KBM-7 (cell line): ENCODE measurements around the gene IL2RA.
A peak's percentile ranks its signal among the peaks of the same experiment; 100 is the strongest.

Source experiments
- DNase-seq: peaks from one replicate; pipeline ENCODE4 v3.0.0-alpha.2; 2015
- in situ Hi-C: fragments of 300-500 bp; cut with MboI; formaldehyde crosslinking; loops from 2 replicates; pipeline ENCODE4 v1.14.3; 2020; ENCODE audit warnings: low sequenced_read_pairs, low pct_unique_long_range_greater_than_20kb, mixed read lengths

IL2RA gene

DNA sequence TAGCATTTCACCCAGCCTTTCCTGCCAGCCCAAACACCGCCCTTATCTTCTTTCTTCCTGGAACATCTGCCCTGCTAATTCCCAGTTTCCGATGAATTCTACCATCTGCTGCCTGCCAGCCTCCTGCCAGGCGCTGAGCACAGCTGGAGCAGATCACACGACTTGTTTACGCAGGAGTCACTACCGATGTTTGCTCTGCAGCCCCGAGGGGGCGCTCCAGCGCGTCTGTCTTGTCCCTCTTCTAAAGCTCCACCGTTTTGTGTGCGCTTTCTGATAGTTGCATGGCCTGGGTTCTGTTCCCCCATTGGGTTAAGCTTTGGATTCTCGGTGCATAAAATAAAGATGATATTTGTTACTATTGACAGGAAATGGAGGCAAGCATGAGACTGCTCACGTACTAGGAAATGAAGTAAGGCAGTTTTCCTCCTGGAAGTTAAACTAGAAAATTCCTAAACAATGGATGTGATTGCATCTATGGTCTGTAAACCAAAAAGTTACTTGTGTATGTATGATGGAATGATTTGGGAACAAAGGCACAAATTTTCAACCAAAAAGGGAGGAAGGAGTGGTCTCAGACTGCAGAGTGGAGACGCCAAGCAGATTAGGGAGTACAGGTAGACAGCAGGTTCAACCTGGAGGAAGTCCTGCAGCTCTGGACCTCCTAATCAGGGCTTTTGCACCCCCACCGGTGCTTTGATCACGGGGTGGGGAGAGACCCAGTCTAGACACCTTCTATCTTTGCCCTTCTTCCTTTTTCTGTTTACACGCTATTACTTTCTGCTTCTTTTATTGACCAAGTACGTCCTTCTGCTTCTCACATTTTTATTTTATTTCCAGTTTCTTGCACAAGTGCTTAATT, 24.4 kb upstream of the IL2RA start:
- in situ Hi-C loops, result no loop called here
- DNase-seq, result peak; percentile 92

DNA sequence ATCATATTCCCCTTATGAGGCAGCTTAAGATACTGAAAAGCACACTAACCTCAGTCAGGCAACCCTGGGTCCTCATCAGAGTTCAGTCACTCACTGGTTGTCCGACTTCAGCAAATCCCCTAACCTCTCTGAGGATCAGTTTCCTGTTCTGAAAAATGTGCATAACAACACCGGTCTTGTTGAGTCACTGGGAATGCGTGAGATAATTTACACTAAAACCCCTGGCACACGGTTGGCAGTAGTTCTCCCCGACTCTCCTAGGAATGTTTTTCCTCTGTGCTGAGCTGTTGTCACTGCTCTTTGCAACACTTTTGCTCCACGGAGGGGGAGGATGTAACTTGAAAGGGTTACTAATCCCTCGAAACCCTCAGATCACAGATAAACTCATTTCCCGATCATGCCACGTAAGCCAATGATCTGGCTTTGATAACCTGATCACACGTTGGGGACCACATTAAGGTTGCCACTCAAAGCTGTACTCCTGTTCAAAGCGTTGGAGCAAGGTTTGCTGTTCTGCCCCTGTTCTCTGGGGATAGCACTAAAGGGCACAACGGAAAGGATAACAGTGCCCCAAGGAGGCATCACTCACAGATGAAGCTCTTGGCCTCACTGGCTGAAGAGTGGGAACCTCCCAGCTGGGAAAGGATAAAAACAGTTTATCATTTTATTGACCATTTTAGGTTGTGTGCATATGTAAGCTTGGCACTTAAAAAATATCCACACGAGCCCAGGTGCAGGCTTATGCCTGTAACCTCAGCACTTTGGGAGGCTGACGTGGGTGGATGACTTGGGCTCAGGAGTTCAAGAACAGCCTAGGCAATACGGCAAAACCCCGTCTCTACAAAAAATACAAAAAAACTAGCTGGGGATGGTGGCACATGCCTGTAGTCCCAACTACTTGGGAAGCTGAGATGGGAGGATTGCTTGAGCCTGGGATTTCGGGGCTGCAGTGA, 21.6 kb upstream of the IL2RA start:
- DNase-seq, result no peak
- in situ Hi-C loops, result no loop called here

DNA sequence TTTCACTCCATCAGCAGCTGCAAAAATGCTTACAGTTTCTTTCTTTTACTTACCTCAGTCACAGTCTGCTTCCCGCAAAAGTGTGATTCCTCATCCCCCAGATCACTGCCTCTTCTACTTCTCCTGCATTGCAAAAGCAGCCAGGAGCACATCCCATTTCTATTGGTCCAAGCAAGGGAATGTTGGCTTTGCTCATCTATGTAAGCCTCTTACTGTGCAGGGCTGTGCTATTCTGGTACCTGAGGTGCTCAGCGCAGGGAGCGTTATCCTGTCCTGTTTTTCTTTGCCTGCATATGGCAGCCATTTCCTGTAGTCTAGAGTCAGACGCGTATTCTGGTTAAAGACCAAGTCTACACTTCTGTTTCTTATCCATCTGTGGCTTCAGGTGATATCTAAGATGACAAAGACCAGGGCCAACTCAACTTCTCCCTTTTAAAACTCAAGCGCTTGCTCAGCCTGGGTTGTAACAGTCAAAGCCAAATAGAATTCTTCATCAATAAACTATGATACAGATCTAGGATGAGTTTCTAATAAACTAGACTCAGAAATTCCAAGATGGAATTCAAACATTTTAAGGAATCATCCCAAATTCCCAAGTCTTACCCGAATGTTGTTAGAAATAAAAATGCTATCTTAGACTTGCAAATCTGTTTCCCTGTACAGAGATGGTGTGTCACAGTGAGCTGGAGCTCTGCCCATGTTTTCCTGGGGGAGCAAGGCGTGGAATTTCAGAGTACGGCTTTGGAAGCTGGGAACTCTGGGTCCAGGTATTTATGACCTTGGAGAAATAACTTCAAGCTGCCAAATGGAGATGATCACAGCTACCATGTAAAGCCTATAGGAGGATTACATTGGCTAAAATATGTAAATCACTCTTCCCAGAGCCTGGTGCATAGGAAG, 20.6 kb upstream of the IL2RA start:
- in situ Hi-C loops, result no loop called here

DNA sequence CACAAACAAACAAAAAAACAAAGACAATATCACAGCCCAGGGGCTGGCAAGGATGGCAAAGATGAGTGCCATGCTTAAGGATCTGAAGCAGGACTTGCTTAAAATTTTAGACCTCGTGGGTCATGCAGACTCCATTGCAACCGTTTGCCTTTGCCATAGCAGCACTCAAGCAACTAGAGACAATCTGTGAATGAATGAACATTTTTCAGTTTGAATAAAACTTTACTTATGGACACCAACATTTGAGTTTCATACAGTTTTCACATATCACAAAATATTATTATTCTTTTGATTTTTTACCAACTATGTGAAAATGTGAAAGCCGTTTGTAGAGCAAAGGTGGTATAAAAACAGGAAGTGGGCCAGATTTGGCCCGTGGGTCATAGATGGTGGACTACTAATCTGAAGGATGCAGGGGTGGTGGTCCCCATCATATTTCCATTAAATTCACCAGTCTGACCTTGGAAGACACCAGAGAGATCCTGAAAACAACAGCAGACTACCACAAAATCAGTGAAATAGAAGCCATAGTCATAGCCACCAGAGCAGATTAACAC, 18.3 kb upstream of the IL2RA start:
- in situ Hi-C loops, result no loop called here

More for the DNA sequence above, 20.6 kb upstream of the IL2RA start:
- no peak for DNase-seq

DNA sequence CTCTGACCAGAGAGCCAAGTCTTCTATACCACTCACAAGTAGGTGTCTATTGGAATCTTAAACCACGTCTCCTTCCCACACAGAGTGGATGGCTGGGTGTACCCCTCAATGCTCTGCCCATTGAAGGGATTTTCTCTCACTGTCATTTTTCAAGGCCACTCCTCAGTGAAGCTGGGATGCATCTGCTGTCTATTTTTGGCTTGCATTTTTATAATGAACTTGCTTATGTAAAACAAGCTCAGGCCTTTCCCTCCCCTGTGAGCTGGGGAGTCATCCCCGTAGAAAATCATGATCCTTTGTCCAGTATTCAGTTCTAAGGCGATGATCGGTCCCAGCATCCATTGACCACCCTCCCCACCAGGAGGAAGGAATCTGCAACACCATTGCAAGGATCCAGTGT, 16.9 kb upstream of the IL2RA start:
- DNase-seq, result no peak
- in situ Hi-C loops, result no loop called here

More for the DNA sequence above, 18.3 kb upstream of the IL2RA start:
- no peak for DNase-seq

DNA sequence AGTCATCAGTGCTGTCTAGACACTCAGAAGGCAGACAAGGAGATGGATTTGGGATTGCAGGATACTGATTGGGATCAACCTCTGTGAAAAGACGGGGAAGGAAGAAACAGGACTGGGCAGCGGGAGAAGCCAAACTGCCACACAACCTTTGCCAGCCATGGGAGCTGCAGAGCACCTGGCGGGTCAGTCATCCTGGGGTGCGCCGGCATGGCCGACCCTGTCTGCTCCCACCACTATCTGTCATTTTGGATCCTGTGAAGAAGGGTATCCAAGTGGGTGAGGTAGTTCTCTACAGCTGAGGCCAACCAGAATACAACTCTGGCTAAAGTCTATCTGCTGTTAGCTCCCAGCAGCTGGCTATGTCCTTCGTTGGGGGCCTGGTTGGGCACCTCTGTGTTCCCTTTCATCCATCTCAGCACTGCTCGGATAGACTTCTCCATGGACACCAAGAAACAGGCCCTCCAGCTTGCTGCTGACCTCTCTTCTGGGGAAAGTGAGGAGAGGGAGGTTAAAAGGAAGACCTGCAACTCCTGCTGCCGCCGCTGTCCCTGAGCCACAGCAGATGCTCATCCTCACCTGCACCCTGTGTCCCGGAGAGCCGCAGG, 15.0 kb upstream of the IL2RA start:
- in situ Hi-C loops, result no loop called here

DNA sequence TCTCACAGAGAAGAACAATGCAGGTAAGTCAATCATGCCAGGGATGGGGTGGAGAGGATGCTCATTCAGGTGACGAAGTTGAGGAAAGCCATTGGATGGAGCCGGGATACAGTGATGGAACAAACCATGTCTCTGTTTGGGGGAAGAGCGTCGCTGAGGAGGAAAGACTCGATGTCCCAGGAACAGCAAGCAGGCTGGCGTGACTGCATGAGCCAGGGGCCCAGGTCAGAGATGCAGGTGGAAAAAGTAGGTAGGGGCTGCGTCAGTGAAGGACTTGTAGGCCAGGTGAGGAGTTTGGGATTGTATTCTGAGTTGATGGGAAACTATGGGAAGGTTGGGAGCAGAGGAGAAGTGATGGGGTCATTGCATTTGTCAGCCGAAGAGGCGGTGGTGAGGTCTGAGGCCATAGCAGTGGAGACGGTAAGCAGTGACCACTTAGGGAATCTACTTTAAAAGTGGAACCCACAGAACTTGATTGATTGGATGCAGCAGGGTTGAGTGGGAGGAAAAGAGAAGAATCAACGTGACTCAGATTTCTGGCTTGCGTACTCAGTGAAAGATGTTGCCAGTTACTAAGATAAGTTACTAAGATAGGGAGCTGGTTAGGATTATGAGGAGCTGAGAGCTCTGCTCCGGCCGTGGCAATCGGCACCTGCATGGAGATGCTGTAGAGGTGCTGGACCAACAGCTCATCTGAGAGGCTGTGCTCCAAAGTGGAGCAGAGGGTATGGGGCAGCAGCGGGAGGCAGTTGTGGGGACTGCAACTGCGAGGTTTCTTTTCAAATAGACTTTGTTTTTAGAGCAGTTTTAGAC, 12.5 kb upstream of the IL2RA start:
- DNase-seq, result no peak
- in situ Hi-C loops, result no loop called here

More for the DNA sequence above, 15.0 kb upstream of the IL2RA start:
- DNase-seq, result no peak

DNA sequence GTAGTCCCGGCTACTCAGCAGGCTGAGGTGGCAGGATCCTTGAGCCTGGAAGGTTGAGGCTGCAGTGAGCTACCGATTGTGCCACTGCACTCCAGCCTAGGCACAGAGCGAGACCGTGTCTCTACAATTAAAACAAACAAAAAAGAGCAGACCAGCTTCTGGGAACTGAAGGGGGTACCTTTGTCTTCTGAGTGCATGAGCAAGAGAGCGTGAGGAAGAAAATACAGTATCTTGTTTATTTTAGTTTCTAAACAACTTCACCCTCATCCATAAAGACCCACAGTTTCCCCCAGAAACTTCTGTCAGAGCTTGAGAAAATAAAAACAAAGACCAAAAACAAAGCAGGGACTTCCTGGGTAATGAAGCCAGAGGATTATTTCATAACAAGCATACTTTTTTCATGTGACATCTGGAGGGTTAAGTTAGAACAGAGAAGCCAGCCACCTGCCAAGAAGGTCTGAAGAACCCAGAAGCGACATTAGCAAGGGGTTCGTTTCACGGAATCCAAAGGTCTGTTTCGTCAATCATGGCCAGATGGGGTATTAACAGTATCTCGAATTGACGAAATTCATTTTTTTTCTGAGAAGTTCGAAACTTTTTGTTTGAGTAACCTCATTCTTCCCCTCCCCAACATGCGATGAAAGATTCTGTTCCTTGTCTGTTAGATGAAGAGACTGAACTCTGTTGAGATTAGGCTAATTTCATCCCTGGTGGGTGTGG, 10.2 kb upstream of the IL2RA start:
- DNase-seq, result no peak

DNA sequence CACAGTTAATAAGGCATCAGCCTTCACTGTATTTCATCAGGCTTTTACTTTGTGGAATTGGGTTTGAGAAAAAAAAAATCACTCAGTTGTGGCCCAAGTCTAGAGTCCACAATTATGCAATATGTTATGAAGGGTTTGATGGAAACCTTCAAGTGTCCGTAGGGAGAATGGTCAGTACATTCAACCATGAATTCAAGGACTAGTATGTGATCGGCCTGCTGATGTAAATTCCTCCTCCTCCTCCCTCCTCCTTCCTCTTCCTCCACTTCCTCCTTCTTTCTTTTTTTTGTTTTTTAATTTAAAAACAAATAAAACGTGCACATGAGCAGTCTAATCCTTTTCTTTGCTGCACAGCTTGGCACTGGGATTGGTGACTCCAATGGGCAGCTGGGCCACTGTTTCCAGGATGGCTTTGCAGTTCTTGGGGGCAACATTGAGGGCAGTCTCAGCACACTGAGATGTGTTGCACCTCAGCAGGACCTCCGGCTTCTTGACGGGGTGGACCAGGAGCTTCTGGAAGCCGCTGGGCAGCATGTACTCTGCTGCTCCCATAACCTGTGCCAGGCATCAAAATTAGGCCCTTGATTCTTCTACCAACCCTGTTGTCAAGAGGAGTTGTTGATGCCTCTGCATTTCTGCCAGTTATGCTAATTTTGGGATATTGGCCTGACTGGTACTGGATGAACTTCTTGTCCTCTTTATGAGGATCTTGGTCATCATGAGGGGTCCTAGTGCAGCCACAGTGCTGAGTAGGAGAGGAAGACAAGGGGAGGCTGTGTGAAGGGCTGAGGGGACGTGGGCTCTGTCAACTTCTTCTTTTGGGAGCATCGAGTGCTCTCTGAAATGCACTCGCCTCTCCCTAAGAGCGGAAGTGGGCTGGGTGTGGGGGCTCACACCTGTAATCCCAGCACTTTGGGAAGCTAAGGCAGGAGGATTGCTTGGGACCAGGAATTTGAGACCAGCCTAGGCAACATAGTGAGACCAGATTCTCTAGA, 9.3 kb upstream of the IL2RA start:
- no peak for DNase-seq
- in situ Hi-C loops, result no loop called here

More for the DNA sequence above, 10.2 kb upstream of the IL2RA start:
- in situ Hi-C loops, result no loop called here

DNA sequence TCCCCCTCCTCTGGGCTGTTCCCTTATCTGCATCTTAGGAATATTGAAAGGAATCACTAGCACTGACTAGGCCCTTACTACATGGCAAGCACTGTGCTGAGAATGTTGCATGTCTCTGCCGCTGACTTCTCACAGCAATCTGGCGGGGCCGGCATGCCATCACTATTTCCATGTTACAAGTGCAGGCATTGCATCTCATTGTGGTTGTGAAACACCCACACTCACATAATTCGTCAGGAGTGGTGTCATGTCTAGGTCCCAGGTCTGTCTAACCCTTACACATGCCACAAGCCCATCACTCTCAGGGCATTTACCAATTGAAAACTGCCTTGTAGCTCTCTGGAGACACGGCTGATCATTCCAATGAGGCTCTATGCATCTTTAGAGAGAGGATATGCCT, 8.5 kb upstream of the IL2RA start:
- in situ Hi-C loops, result no loop called here
- no peak for DNase-seq

DNA sequence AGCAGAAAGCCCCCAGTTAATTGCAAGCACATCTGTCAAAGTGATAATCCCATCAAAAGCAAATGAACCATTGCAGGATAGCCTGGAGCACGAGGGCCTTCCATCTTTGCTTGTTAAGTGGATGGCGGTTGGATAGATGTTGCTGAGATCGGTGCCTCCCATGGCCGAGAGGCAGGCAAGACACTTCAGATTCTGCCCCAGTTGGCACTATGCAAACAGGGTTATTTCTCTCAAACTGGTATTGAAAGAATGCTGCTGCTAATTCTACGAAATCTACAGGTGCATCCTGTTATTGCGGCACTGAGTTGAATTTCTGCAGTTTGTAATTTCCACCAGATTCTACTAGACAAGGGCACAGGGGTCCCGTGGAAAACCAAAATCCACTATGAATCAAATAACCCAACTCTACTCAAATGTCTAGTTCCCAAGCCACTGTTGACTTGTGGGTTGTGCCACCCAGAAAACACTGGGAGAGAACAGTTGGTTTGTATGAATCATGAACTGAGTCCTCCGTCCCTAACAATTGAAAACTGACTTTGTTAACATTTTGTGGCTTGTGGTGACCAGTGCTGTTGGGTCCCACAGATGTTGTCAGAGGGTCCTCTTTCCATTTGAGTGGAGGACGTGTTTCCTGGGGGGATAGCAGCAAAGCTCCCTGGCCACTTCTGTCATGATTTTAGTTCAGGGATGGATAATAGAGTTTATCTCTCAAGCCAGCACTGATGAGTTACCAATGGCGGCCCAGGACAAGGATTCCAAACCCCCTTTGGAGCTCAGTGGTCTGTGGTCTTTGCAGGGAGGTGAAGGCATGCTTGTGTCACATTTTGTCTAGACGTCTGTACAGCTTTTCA, 7.1 kb upstream of the IL2RA start:
- DNase-seq, result no peak
- in situ Hi-C loops, result no loop called here

DNA sequence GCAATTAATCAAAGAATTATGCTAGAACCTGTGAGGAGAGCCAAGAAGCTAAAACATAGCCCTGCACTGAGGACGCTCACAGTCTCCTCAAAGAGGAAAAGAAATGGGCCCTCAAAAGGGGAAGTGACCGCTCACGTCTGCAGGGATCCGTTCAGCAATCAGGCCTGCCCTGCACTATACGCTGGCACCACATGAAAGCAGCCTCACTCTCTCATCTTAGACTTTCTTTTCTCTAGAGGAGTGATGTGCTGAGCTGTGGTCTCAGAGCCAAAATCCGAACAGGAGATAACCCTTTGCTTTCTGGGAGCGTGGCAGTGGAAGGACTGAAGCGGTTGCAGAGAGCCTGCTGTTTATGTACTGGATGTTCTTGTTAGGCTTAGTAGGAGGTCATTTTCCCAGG, 6.3 kb upstream of the IL2RA start:
- in situ Hi-C loops, result no loop called here

DNA sequence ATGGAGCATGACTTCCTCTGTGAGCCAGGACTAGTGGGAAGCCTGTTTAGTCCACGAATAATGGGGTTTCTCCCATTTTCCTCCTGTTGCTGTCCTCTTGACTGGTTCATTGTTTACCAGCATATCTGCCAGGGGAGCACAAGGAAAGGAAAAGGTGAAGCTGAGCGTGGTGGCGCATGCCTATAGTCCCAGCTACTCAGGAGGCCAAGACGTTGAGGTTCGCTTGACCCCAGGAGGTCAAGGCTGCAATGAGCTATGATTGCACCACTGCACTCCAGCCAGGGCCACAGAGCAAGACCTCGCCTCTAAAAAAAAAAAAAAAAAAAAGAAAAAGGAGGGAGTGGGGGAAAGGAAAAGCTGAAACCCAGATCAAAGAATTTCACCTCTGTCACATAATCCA, 5.8 kb upstream of the IL2RA start:
- DNase-seq, result no peak
- in situ Hi-C loops, result no loop called here

More for the DNA sequence above, 6.3 kb upstream of the IL2RA start:
- peak; percentile 86 for DNase-seq

DNA sequence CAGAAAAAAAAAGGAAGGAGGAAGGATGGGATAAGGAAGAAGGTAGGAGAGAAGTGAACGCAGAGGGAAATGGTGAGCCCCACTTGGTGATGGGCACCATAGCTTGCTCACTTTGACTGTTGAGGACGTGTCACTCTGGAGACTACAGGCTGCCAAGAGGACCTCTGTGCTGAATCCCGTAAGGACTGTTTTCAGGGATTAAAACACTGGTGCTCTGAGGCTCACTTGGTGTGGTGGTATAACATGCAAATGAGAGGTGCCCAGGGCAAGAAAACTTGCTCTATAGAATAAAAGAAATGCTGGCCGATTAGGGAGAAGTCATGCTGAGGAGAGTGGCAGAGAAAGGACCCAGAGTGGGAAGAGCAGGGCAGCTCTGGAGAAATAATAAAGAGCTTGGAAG, 5.3 kb upstream of the IL2RA start:
- in situ Hi-C loops, result no loop called here
- DNase-seq, result no peak

DNA sequence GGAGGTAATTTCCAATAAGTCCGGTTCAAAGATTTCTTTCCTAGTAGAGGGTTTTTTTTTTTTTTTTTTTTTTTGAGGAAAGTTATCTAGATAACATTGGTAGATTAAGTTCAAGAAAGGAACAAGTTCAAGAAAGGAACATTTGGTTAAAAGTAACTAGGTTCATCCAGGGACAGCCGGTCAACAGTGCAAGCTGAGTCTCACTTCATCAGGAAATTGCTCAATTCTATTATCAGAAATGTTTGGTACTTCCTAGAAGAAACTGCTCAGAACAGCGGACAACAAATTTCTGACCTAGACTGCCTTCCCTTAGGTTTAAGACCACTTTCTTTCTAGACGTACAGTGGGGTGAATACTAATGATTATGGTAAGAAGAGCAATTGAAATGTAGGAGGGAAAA, 3.7 kb upstream of the IL2RA start:
- peak; percentile 68 for DNase-seq
- in situ Hi-C loops, result no loop called here
